GM19455 (cell line): ENCODE data around the gene PRSS22.

Source experiments
- ATAC-seq: cut with Tn5 transposase; IDR thresholded peaks from one replicate; pipeline ENCODE4 v1.9.1; 2021; ENCODE audit not compliant: unreplicated experiment

Gene PRSS22

GRCh38 chr16:2852731-2853507 lies 5.1 kb downstream of the PRSS22 start:
- no peak for ATAC-seq

- ATAC-seq = no peak
These were observed 5.8 kb downstream of the PRSS22 start for GRCh38 chr16:2852003-2852730.

DNA sequence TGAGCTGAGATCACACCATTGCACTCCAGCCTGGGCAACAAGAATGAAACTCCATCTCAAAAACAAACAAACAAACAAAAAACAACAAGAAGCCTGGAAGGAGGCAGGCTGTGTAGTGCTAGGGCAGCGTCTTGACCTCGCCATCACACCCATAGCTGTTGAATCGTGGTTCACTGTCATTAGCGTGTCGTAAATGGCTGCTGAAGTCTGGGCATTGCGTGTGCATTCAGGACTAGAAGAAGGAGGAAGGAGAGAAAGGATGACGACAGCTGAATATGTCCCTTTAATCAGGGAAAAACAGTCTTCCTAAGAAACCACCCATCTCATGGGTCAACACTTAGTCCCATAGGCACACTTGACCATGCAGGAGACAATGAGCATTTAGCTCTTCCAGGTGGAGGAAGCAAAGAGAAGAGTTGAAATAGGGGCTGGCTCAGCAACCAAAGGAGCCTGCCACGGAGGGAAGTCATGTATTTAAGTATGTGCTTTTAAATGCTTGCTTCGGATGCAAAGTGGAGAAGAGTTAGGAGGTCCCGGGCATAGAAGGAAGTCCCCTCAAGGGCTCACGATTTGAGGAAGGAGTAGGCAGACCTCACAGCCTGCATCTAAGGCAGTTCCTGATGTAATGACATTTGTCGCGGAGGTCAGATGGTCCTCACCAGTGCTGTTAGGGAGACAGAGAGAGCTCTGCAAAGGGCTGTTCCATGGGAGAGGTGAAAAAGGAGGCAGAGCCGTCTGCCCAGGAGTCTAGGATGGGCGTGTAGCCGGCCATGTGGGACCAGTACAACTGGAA lies 8.8 kb downstream of the PRSS22 start:
- no peak for ATAC-seq

- ATAC-seq = no peak
These were observed 11.3 kb downstream of the PRSS22 start for GRCh38 chr16:2846511-2847310.

- ATAC-seq = no peak
These were observed 12.9 kb downstream of the PRSS22 start for GRCh38 chr16:2845116-2845515.

DNA sequence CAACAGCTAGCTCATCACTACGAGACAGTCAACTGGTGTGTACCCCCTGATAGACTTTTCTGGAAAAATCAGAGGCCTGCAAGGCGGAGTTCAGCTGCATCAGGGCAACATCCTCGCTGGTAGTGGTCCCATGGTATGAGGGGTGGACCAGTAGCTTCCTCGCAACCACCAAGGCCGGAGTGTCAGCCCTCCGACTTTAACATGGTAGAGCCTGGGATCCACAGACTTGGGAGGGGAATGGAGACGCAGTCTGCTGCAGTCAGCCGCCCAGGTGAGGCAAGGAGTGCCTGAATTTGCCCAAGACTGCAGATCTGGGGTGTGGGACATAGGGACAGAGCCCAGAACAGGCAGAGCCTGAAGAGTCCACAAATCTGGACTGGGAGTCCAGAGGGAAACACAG lies 14.4 kb downstream of the PRSS22 start:
- ATAC-seq = no peak

- ATAC-seq = no peak
These were observed 15.5 kb downstream of the PRSS22 start for GRCh38 chr16:2842340-2843000.

- ATAC-seq = no peak
These were observed 16.2 kb downstream of the PRSS22 start for GRCh38 chr16:2841606-2842339.

DNA sequence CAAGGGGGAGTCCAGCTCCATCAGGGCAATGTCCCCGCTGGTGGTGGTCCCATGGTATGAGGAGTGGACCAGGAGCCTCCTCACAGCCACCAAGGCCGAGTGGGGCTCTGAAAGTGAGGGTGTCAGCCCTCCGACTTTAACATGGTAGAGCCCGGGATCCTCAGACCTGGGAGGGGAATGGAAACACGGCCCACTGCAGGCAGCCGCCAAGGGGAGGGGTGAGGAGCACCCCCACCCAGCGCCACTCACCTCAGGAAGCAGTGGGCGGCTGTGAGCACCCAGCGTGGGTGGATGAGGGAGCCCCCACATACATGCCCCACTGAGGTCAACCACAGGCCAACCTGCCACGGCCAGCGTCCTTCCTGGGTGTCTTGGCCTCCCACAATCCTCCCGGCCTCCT lies 17.1 kb downstream of the PRSS22 start:
- ATAC-seq = no peak

DNA sequence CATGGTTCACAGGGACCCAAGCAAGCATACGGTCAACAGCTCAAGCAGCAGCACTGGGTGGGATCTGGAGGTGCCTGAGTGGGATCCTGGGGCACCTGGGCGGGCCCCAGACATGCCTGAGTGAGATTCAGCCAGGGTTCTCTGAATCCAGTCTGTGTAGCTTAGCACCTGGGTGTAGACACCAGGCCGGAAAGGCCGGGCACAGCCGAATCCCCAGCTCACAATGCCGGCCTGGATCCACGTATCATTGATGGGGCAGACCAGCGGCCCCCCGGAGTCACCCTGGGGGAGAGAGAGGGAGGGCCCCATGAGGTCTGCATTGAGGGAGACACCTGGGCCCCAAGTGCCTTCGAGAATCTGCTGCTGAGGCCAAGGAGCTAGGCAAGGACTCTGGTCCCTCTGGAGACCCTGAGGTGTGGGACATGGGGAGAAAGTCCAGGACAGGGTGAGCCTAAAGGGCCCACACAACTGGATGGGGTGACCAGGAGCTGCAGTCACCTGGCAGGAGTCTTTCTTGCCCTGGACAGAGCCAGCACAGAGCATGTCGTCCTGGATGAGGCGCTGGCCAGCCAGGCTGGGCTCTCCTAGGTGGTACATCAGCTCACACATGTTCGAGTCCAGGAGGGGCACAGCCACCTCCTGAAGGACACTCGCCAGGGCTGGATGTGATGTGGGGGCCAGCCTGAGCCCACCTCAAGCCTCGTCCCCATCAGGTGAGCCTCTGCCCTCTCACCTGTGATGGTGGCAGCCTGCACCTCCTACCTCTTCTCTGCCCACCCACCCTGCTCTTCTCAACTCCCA lies 18.1 kb downstream of the PRSS22 start:
- ATAC-seq = no peak

- no peak for ATAC-seq
These were observed 19.0 kb downstream of the PRSS22 start for GRCh38 chr16:2838928-2839327.

GRCh38 chr16:2836646-2837508 lies 21.1 kb downstream of the PRSS22 start:
- no peak for ATAC-seq

- no peak for ATAC-seq
These were observed 22.1 kb downstream of the PRSS22 start for GRCh38 chr16:2835638-2836493.

- ATAC-seq = no peak
These were observed 23.0 kb downstream of the PRSS22 start for GRCh38 chr16:2834968-2835367.

DNA sequence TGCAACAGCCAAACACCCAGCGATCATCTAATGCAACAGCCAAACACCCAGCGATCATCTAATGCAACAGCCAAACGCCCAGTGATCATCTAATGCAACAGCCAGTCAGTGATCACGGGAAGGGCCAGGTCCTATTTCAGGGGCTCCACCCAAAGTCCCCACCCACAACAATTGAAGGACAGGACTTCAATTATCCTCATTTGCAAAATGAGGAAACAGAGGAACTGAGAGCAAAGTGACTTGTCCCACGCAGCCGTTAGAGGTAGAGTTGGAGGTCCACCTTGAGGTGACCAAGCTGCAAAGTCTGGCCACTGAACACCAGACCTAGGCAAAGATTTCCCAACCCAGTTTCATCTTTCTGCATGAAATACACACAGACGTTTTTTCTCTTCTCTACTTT lies 24.2 kb downstream of the PRSS22 start:
- ATAC-seq = no peak

DNA sequence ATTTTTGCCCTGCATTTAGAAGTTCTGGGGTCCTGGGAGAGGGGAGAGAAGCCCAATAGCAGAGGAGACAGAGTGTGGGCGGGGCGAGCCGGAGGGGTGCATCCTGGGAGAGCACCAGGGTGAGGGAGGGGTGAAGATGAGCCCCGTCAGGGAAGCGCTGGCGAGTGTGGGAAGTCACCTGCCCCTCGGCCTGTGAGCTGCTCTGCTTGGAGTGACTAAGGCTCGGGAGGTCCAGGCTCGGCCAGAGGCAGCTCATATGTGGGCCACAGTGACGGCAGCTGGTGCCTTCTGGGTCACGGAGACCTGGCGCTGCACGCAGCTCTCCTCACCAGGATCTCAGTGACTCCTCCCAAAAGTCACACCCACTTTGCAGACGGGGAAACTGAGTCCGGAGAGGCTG lies 26.8 kb downstream of the PRSS22 start:
- no peak for ATAC-seq

GRCh38 chr16:2830355-2830695 lies 27.6 kb downstream of the PRSS22 start:
- no peak for ATAC-seq
